NCI-H510A (cell line): ENCODE results near the gene WDFY2.

Experiments used
- DNase-seq: peaks from one replicate; lab custom pipeline; 2025; lab: John Stamatoyannopoulos, UW

The WDFY2 gene

GRCh38 chr13:51800486-51800885 lies 216.2 kb downstream of the WDFY2 start:
- DNase-seq: no peak

DNA sequence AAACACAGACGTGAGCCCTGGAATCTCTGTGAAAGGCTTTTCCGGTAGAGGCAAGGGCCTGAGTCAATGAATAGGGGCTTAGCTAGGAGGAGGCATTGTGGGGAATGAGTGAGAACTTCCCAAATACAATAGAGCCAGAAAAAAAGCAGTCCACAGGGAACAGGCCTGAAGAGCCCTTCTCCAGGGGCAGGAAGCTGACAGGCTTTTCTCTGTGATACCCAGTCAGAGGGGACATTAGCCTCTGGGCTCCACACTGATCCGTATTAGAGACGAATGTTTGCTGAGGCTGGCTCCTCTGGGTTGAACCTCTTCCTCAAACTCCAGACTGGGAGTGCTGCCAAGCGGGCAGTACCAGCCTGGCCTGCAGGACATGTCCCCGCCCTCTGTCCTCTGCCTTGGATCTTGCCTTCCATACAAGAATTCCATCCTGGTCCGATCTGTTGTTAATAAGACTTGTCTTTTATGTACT lies 217.4 kb downstream of the WDFY2 start:
- no peak for DNase-seq

DNA sequence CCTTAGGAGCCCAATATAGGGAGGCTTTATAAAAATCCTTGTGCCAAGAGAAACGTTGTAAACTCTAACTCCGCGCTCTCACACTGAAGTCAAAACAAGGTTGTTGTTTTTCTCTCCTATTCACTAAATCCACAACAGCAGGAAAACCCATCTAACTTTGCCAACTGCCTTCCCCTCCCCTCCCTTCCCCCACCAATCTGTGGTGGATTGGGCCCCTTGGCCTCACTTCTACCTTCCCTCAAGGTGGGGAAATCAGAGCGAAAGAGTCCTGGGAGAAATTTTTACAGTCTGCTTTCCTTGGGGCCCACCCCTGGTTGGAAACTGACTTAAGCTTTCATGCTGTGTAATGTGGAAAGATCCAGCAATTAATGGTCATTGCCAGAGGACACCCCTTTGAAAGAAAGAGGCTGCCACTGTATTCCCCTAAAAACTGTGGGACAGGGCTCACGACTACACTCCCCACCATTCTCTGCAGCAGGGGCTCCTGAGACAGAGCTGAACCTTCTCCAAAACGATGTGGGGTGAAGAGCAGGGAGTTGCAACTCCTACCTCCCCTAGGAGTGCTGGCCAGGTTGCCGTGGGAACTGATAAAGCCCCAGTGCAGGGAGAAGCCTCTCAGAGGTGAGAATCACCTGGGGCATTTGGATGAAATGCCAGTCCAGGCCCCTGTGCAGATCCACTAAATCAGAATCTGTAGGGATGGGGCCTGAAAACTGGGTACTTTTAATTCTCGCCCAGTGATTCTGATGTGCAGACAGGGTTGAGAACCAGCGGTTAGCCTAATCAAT lies 218.6 kb downstream of the WDFY2 start:
- no peak for DNase-seq

GRCh38 chr13:51803422-51804294 lies 219.4 kb downstream of the WDFY2 start, which contains the start of gene DHRS12:
DHRS12 (minus strand) TSS chr13:51804163; CDS start chr13:51799659, 4,504 bp downstream.
- DNase-seq: peak; percentile 49

- DNase-seq: no peak
These were observed 220.3 kb downstream of the WDFY2 start for GRCh38 chr13:51804295-51805172.

- no peak for DNase-seq
These were observed 221.1 kb downstream of the WDFY2 start for GRCh38 chr13:51805313-51805712.

DNA sequence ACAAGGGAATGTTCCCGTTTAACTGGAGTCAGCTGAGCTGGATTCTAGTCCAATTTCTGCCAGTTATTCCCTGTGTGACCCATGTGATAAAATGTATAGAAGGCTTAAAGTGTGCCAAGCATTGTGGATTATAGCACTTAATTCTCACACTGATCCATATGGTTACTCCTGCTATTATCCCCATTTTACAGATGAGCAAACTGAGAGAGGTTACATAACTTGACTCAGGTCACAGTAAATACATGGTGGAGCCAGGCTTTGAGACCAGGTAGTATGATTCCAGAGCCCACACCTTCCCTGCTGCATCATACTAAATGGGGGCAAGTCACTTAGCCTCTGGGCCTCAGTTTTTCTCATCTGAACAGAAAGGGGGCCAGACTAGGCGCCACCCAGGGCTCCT lies 221.7 kb downstream of the WDFY2 start:
- no peak for DNase-seq

- no peak for DNase-seq
These were observed 222.3 kb downstream of the WDFY2 start for GRCh38 chr13:51806566-51806965.

DNA sequence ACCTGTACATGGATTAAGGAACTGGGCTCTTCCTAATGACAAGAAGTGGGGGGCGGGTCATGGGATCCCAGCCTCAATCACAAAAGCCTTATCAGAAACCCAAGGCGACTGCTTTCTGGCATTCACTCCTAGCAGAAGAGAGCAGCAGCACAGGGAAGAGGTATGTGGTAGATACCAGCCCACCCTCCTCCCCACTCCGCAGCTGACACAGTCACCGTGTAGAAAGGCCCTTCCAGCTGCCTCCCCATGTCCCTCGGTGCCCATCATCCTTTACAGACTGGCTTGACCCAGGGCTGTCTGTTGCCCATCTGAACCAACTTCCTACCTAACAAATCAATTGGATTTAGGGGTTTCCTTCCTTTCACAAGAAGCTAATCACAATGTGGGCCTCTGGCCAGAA lies 222.8 kb downstream of the WDFY2 start:
- DNase-seq: no peak

DNA sequence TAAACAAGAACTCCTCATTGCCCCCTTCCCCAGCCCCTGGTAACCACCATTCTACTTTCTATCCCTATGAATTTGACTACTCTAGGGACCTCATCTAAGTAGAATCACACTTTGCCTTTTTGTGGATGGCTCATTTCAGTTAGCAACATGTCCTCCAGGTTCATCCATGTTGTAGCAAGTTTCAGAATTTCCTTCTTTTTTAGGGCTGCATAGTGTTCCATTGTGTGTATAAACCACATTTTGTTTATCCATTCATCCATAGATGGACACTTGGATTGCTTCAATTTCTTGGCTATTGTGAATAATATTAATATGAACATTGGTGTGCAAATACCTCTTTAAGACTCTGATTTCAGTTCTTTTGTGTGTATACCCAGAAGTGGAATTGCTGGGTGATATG lies 224.5 kb downstream of the WDFY2 start:
- DNase-seq: no peak

GRCh38 chr13:51811046-51811445 lies 226.8 kb downstream of the WDFY2 start:
- DNase-seq: no peak

DNA sequence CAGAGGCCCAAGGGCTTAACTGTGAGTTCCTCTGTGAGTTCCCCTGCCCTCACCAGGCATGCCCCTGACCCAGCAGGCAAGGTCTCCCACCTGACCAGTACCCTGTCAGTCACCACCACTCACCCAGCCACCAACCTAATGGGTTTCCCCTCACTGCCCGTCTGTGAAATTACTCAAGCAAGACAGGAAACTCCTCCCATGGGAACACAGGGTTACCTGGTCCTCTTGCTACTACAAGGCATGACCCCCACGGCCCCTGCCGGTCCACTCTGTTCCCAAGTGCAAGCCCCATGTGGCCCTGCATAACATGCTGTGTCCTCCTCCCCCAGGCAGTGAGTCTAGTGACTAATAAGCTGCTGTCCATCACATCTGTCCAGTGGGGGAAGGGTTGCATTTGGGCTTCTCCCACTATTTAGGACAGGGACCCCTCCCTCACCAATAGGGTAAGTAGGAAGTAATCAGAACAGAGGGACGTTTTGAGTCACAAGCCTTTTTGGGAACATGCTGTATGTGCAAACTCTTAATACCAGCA lies 227.7 kb downstream of the WDFY2 start:
- no peak for DNase-seq

DNA sequence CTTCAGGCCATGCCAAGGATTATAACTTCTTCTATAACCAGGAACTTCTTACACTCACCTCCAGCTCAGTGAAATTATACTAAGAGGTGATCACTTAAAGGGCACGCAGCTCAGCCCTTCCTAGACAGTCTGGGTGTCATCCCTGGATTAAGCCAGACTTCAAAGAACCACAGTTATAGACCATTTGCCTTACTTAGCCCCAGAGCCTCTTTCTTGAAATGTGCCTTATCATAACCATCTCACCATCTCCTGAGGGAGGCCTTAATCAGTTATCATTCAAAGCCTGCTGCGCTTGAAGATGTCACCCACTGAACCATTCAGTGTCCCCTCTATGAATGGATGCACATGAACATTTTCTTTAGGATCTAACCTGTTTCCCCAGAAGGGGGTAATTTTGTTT lies 229.8 kb downstream of the WDFY2 start:
- no peak for DNase-seq

GRCh38 chr13:51814825-51815650 lies 230.8 kb downstream of the WDFY2 start:
- DNase-seq: no peak

- DNase-seq: peak; percentile 62
These were observed 231.6 kb downstream of the WDFY2 start for GRCh38 chr13:51815848-51816247.

DNA sequence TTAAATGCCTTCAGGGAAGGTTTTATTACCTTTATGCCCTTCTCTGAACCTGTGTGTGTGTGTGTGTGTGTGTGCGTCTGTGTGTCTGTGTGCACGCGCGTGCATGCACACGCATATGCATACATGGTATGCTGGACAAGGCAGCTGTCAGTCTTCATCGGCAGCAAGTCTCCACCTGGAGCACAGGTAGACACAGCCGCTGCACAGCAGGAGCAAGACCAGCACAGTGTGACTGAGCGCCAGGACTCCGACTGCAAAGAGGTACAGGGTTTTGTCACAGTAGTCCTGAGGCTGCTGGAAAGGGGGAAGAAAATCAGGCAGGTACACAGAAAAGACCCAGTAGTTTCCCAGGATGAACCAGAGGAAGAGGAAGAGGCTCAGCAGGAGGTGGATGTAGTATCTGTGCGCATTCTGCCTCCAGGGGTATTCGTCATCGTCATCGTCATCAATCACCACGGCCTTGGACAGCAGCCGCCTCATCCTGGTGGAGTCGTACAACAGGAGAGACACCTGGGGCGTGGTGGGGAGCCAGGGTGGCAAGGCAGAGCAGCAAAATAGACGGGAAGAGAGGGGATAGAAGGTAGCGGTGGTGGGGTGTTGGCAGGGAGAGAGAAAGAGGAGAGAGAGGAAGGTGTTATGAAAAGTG lies 232.5 kb downstream of the WDFY2 start:
- no peak for DNase-seq
